ENCODE results near the gene PLXDC2.

DNA sequence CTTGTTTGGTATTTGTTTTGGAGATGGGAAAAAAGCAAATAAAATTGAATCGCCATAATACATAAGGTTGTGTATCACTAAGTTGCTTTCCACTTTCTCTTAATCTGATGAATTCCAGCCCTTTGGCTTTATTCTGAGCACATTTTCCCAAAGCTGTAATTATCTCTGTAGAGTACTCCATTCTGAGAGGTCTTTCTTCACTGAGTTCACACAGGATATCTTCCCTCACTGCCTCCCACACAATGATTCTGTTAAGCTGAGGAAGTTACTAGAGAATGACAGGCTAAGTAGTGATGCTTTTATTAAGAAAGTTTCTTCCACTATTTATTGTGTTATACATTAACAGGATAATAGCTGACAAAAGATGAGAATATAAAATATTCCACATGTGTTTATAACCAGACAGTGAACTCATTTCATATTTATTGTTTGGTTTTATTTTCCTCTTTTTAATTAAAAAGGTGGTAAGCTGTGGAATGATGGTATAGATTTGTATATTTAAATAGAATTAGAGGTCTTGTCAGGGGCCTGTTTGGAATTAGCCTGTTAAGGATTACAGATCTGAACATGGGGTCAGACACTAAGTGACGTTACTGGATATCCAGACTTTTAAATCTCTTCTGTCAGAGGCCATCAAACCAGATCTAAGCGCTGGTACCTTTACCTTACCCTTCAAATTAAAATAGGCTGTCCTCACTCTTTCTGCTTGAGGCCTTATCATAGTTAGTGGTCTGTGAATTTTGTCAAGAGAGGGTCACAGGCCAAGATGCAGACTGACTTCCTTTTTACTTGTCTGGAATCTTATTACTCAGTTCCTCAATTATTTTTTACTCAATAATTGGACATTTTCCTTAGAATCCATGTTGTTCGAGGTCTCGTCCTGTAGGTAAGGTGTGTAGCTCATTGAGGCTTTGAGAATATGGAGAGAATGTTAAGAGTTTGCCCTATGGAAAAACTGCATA, 8.4 kb downstream of the PLXDC2 start:
- TF ChIP-seq, protein P1, sequence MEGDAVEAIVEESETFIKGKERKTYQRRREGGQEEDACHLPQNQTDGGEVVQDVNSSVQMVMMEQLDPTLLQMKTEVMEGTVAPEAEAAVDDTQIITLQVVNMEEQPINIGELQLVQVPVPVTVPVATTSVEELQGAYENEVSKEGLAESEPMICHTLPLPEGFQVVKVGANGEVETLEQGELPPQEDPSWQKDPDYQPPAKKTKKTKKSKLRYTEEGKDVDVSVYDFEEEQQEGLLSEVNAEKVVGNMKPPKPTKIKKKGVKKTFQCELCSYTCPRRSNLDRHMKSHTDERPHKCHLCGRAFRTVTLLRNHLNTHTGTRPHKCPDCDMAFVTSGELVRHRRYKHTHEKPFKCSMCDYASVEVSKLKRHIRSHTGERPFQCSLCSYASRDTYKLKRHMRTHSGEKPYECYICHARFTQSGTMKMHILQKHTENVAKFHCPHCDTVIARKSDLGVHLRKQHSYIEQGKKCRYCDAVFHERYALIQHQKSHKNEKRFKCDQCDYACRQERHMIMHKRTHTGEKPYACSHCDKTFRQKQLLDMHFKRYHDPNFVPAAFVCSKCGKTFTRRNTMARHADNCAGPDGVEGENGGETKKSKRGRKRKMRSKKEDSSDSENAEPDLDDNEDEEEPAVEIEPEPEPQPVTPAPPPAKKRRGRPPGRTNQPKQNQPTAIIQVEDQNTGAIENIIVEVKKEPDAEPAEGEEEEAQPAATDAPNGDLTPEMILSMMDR (IDR thresholded peaks at IDR 0.05; ENCODE audit: low read depth, low read length, poor library complexity, severe bottlenecking), result no peak
- no peak for TF ChIP-seq EZH2phosphoT487 (IDR thresholded peaks at IDR 0.05; ENCODE audit: borderline replicate concordance, low read length)
